22Rv1 (cell line): ENCODE results near the gene SLC25A10.

Source experiments
- H3K27ac ChIP-seq: fragments of 450-650 bp; 2 replicates; pipeline ENCODE4 v1.5.1; 2017
- ZFX ChIP-seq: fragments of 450-650 bp; IDR thresholded peaks from 2 replicates; pipeline ENCODE4 v1.6.1; 2017; ENCODE audit warnings: antibody characterized with exemption, borderline replicate concordance
- TF ChIP-seq, protein P1 (sequence below): fragments of 450-650 bp; IDR thresholded peaks from 2 replicates; pipeline ENCODE4 v1.5.1; 2017; ENCODE audit warnings: mild to moderate bottlenecking

SLC25A10 gene, protein sequence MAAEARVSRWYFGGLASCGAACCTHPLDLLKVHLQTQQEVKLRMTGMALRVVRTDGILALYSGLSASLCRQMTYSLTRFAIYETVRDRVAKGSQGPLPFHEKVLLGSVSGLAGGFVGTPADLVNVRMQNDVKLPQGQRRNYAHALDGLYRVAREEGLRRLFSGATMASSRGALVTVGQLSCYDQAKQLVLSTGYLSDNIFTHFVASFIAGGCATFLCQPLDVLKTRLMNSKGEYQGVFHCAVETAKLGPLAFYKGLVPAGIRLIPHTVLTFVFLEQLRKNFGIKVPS

DNA sequence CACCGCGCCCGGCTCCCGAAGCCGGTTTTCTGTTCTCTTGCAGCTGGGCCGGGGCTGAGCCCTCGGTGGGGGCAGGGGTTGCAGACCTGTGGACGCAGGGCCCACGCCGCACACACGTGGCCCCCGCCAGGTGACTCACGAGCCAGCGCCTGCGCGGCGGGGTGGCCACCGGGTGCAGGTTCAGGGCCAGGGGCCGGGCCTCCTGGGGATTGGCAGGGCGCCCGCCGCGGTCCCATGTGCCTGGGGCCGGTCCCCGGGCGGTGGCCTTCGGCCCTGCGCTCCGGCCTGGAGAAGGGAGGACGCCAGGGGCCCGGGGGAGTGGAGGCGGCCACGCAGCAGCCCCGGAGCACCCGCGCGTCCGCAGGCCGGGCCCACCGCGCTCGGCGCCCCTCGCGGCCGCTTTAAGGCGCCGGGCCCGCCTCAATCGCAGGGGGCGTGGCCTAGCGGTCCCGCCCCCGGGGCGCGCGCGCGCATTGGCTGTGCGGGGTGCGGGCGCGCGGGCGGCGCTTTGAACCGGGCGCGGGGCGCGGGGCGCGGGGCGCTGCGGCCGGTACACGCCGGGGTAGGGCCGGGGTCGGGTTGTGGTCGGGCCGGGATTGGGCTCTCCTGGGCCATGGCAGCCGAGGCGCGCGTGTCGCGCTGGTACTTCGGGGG, at the start of gene SLC25A10:
SLC25A10 (plus strand) TSS at position 471 of the 654 bp plus-strand sequence; CDS start at position 614, 143 bp downstream.
- TF ChIP-seq ZFX, result no peak
- TF ChIP-seq, protein P1, sequence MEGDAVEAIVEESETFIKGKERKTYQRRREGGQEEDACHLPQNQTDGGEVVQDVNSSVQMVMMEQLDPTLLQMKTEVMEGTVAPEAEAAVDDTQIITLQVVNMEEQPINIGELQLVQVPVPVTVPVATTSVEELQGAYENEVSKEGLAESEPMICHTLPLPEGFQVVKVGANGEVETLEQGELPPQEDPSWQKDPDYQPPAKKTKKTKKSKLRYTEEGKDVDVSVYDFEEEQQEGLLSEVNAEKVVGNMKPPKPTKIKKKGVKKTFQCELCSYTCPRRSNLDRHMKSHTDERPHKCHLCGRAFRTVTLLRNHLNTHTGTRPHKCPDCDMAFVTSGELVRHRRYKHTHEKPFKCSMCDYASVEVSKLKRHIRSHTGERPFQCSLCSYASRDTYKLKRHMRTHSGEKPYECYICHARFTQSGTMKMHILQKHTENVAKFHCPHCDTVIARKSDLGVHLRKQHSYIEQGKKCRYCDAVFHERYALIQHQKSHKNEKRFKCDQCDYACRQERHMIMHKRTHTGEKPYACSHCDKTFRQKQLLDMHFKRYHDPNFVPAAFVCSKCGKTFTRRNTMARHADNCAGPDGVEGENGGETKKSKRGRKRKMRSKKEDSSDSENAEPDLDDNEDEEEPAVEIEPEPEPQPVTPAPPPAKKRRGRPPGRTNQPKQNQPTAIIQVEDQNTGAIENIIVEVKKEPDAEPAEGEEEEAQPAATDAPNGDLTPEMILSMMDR, result no peak
- H3K27ac ChIP-seq, result peak within 1 kb of the TSS; percentile 97

DNA sequence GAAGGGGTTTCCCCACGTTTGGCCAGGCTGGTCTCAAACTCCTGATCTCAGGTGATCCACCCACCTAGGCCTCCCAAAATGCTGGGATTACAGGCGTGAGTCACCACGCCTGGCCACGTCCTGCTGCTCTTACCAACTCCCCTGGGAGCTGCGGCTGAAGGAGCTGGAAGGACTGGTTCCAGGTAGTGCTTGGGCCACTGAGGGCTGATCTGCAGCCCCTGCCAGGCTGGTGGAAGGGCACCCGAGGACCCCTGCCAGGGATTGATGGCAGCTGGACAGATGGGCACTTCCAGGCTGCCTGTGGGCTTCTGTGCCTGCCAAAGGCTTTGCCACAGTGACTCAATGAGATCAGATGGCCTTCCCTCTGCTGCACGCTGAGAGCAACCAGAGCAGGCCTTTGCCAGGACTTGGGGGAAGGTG, 48.0 kb upstream of the SLC25A10 start:
- no peak for TF ChIP-seq ZFX
- TF ChIP-seq, protein P1, result no peak
- H3K27ac ChIP-seq, result peak overlapping the region; percentile 34

DNA sequence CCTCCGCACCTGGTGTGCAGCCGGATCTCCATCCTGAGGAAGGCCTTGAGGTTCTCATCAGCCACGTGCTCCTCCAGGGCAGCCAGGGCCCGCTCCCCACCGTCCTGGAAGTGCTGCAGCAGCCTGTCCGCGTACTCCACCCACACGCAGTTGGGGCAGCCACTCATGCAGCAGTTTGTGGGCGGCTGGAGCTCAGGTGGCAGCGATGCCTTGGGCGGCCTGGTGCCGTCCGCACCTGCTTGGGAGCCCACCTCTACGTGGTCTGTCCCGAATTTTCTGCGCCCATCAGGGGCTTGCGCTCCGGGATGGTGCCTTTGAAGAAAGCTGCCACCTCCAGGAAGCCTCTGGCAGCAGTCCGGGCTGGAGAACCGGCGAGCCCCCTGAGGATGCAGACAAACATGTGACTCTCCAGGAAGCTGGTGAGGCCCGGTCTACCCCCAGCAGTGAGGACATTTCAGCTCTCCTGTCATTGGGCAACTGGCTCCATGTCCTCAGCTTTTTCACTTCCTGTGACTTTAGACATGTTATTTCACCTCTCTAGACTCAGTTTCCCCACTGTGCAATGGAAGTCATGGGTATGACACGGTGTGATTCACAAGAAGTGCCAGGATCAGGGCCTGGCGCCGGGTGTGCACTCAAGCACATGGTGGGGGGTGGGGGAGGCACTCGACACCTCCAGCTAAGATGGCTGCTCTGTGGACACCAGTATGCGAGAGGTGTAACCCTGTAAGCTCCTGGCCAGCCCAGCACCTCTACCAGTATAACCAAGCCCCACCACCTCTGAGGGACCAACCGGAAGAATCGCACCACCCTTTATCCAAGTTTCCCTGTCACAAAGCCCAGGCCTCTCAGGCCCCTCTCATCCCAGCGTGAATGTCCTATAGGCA, 46.6 kb upstream of the SLC25A10 start:
- TF ChIP-seq ZFX, result no peak
- TF ChIP-seq, protein P1, result no peak
- peak overlapping the region; percentile 84 for H3K27ac ChIP-seq

DNA sequence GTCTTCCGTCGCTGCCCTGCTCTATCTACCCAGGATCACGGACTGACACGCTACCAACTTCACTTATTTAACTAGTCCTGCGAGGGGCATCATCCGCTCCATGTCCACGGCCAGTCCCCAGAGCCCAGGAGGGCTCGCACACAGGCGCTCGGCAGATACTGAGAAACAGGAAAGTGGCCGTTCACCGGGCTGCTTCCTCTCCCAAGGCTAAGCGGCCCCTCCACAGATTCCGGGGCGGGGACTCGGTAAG, 46.1 kb upstream of the SLC25A10 start:
- H3K27ac ChIP-seq, result peak overlapping the region; percentile 84
- TF ChIP-seq ZFX, result no peak
- TF ChIP-seq, protein P1, result no peak

DNA sequence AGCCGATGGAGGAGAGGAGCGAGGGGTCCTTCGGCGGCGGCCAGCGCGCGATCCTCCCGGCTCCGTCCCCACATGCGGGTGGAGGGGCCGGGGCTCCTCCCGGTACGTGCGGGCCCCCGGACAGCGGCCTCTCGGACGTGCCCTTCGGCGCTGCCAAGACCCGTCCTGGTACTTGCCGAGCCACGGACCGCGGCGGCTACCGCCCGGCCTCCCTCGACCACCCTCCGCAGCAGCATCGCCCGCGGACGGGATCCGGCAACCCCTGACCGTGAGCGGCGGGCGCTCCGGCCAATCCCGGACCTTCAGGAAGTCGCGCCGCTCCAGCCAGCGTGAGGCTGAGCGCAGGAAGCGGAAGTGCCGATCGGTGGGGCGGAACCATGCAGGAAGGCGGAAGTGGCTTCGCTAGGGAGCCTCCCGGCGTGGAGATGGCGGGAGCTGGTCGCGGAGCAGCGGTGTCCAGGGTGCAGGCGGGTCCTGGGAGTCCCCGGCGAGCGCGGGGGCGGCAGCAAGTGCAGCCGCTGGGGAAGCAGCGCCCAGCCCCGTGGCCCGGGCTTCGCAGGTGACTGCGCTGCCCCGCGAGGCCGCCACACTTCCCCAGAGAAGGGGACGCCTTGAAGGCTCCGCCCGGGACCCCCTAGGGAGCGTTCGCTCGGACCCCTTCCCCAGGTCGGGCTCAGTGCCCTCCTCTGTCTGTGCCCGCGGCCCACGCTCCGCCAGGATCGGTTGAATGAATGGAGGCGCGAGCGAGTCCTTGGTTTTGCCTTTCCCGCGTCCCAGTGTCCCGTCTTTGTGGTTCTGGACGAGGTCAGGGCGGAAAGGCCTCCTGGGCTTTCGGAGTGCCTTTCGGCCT, 45.5 kb upstream of the SLC25A10 start, which contains the start of the genes CCDC137 and OXLD1:
CCDC137 (plus strand) TSS at position 396 of the 850 bp plus-strand sequence; CDS start at position 426, 30 bp downstream.
OXLD1 (minus strand) TSS at position 264 of the 850 bp plus-strand sequence; CDS start at position 236, 28 bp downstream.
- peak within 1 kb of the TSS; percentile 84 for H3K27ac ChIP-seq
- no peak for TF ChIP-seq ZFX
- TF ChIP-seq, protein P1, result no peak

DNA sequence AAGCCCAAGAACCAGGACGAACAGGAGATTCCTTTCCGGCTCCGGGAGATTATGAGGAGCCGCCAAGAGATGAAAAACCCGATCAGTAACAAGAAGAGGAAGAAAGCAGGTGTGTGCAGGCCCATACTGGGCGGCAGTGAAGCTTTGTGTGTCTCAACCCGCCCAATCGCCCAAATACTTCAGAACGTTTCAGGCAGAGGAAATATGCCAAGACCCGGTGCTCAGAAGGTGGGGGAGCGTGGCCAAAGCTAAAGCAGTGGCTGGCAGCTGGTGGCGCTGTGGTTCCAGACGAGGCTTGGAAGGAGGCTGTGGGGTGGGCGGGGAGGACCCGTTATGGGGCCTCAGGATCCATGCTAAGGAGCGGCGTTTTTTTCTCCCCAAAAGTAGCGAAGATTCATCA, 44.3 kb upstream of the SLC25A10 start:
- peak overlapping the region; percentile 84 for H3K27ac ChIP-seq
- no peak for TF ChIP-seq ZFX
- TF ChIP-seq, protein P1, result 0 out of 2 replicates have a peak, but pooled peaks have one; percentile 9
